HuH-7 (cell line): ENCODE measurements around the gene NOP14.
"Not testable (repeated sequence)": the region's sequence is repeated elsewhere in the genome, so short reads cannot be mapped to it uniquely, and the experiment has no call there.

ENCODE experiments used
- DNase-seq: peaks from one replicate; pipeline ENCODE4 v3.0.0; 2011; ENCODE audit warnings: low spot score

Gene NOP14

DNA sequence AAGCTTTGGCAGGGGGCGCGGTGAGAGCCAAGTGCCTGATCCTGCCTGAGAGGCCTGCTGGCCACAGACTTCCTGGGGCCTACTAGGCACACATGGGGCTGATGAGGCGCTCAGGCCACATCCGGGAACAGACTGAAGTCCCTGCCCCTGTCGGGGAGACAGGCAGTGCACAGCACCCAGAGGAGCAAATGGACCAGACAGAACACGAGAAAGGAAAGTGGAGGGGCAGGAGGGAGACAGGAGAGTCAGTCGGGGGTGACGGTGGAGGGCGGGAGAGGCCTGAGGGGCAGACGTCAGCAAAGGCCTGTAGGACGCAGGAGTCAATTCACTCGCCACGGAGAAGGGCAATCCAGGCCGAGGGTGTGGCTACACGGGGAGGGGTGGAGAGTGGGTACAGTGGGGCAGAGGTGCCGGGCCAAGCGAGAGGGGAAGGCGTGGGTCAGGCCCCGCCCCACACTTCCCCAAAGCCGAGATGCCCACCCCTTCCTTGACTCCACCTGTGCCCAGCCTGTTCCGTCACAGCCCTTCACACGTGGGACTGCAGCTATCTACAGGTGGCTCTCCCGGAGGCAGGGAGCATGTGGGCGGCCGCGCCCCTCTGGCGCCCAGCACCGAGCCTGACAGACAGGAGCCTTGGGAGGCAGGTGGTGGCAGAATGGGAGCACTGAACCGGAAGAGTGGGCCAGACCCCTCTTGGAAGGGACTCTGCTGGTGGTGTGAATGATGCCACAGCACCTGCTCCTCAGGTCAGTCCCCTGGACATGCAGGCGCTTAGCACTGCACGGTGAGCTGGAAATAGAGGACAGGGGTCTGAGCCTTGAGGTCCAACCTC lies 20.5 kb downstream of the NOP14 start:
- DNase-seq, result no peak

DNA sequence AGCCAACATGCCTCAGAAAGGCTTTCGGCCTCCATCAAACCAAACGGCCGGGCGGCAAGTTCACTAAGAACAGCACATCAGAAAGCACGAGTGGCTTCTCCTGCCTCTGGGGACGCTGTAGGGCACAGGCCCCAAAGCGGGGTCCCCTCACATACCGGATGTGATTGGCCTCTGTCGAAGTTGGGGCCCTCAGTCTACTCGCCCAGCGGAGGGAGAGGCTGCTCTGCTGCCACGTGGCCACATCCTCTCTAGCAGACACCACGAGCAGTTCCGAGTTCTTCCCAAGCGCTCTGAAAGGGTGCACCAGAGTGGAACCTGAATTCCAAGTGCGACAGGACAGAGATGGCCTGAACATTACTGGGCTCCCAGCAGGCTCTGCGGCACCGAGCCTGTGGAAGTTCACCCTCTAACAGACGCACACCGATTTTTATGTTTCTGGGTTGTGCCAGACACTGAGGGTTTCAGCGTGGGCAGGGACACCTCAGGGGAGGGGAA lies 21.1 kb downstream of the NOP14 start:
- no peak for DNase-seq

DNA sequence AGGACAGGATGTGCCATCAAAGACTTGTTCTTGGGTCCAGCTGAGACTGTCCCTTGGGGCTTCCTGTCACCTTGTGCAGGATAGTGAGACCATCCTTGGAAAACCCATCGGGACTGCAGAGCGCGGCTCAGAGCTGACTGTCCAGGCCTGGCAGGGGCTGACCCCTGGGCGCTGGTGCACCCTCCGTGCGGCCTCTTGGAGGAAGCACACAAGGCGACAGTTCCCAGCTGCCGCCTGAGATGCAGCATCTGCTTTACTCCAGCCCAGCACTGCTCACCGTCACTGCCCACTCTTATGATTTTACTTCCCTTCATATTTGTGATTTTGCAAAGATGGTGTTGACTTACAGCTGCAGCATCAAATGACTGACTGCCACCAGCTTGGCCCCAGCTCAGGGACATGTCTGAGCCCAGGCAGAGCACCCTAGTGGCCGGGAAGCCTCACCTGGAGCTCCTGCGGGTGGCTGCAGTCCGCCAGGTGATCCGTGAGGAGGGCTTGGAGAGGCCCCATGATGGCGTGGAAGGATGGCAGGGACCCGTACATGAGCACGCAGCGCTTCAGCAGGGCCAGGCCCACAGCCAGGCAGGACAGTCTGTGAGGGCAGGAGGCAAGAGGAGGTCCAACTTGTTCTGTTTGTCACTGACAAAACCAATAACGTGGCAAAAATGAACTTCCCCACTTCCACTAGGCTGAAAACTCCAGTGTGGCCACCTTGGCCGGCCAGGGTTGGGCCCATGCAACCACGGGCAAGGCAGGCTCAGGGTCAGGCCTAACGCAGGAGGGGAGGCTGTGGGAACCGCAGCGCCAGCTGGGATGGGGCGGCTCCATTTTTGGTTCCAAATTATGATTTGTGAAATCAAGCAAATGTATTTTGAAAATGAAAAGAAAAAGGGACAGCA lies 21.8 kb downstream of the NOP14 start:
- DNase-seq, result no peak

DNA sequence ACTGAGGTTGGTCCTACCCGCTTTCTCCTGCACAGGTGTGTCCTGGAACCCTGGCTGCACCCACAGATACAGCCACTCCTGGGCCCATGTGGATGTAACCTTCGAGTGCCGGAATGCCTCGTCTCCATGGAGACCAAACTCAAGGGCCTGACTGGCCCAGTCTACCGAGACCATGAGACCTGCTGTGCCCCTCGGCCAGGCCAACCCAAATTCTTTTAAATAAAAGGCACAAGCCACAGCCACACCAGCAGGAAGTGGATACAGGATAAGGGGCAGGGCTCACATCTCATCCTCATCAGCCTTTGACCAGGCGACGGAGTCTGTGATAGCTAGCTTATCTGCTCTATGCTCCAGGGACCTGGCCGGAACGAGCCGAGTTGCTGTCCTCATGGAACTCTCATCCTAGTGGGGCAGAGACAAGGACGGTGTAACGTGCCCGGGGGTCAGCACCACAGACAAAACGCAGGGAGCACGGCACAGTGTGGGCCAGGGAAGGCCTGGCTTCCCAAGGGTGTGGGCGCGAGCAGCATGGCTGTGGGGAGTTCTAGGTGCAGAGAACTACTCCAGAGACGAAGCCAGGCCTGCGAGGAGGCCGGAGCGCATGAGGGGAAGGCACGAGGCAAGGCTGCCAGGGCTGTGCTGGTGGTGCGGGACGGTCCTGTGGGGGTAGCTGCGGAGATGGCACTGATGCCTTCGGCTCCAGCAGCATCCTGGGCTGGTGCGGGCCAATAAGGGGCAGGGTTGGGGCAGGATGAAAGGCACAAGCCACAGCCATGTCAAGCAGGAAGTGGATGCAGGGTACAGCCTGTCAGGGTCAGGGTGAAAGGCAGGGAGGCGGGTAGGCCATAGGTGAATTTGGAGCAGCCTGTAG lies 22.7 kb downstream of the NOP14 start:
- DNase-seq, result no peak

DNA sequence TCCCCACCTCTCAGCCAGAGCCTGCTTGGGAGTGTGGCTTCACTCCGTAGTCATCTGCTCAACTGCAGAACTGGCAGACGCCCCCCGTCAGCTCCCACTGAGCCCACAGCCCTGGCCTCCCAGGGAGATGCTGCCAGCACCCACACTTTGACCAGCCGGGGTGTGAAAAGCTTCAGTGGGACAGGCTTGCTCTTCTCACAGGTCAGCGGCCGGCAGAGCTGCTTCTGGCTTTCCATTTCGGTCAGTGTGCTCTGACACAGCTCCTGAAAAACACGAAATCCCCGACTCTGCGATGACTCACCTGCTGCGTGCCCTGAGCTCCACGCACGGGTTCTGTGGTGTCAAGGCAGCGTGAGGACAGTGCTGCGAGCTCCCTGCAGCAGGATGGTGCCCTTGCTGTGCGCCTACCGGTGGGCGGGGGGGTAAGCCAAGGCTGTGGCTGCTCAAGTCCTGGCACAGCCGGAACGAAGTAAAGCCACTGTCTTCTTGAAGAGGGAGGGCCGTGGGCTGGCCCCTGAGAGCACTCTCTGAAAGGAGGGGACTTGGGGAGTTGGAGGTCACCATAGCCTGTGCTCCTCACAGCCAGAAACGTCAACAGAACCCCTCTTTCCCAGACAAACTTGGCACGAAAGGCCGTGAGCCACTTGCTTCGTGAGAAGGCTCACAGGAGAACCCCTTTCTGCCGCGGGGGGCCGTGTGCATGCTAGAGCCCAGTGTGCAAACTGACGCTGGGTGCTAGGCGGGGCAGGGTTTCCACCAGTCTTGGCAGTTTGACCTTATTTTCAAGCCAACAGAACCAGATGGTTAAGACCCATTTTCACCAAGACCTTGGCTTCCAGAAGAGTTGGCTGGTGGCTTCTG lies 23.6 kb downstream of the NOP14 start:
- DNase-seq, result no peak

DNA sequence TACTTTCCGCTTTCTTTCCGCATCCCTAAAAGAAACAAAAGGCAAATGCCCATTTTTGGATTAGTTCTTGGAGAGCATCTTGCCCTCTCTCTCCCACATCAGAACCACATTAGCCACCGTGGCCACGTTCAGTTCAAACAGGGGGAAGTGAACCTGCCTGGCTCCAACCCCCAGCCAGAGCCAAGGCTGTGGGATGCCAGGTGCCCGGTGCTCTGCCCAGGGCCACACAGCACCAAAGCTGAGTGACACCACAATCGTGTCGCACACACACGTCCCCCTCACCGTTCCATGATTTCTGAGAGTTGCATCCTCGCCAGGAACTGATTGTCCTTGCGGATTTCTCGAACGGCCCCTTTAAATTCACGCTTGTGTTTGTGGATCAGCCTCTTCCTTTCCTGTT lies 24.3 kb downstream of the NOP14 start:
- DNase-seq, result no peak

DNA sequence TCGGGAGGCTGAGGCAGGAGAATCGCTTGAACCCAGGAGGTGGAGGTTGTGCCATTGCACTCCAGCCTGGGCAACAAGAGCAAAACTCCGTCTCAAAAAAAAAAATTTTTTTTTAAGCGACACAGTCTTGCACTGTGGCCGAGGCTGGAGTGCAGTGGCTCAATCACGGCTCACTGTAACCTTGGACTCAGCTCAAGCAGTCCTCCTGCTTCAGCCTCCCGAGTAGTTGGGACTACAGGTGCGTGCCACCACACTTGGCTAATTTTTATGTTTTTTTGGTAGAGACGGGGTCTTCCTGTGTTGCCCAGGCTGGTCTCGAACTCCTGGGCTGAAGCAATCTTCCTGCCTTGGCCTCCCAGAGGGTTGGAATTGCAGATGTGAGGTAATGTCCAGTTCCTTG lies 24.8 kb downstream of the NOP14 start:
- DNase-seq, result not testable (repeated sequence)

DNA sequence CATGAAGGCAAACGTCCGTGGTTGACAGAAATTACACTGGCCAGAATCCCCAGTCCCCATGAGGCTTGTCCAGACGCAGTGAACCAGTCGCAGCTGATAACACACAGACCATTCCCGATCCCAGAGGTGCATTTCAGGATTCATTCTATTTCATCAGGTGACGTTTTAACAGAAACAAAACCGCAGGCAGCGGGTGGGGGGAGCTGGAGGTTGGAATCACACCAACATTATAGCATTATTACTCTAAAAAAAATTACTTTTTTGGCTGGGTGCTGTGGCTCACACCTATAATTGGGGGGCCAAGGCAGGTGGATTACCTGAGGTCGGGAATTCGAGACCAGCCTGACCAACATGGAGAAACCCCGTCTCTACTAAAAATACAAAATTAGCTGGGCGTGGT lies 25.2 kb downstream of the NOP14 start:
- DNase-seq, result no peak

DNA sequence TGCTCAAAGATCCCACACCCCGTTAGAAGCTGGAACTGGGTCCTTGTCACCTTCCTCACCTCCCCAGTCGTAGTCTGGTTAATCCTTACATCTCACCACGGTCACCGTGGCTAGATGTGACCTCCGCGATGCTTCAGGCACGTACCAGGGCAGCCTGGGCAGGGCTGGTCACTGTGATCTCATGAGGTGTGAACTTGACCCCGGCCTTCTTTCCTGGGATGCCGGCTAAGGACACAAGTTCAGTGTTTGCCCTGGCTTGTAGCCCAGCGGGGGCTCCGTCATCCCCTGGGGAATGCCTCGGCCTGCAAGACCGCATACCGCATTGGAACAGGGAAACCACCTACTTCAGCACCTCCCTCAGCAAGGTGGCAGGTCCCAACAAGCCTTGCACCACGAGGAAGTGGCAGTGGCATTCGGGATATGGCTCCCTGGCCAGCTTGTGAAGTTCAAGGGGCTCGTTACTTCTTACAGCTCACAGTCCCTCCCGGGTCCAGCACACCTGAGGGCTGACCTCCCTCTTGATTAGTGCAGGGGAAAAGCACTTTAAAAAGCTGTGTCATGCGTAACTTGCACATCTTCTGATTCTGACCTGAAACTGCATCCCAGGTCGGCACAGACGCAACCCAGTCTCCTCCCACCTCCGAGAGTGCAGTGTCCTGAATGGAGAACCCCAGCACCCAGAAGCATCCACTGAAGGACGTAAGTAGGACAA lies 25.9 kb downstream of the NOP14 start:
- no peak for DNase-seq

DNA sequence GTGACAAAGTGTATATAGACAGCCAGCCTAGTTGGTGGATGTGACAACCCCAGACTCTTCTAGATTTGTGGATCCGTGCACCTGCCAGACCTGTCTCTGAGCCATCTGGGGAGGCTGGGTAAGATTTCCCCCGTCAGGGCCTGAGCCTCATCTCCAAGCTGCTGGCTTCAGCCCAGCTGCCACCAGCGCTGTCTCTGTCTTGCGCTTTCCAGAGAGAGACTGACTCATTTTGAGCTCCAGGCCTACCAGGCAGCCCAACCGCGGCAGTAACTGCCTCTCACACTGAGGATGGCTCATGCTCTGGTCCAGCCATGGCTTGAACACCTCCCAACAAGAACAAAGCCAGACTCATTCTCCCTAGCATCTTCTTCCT lies 26.4 kb downstream of the NOP14 start:
- DNase-seq, result no peak

DNA sequence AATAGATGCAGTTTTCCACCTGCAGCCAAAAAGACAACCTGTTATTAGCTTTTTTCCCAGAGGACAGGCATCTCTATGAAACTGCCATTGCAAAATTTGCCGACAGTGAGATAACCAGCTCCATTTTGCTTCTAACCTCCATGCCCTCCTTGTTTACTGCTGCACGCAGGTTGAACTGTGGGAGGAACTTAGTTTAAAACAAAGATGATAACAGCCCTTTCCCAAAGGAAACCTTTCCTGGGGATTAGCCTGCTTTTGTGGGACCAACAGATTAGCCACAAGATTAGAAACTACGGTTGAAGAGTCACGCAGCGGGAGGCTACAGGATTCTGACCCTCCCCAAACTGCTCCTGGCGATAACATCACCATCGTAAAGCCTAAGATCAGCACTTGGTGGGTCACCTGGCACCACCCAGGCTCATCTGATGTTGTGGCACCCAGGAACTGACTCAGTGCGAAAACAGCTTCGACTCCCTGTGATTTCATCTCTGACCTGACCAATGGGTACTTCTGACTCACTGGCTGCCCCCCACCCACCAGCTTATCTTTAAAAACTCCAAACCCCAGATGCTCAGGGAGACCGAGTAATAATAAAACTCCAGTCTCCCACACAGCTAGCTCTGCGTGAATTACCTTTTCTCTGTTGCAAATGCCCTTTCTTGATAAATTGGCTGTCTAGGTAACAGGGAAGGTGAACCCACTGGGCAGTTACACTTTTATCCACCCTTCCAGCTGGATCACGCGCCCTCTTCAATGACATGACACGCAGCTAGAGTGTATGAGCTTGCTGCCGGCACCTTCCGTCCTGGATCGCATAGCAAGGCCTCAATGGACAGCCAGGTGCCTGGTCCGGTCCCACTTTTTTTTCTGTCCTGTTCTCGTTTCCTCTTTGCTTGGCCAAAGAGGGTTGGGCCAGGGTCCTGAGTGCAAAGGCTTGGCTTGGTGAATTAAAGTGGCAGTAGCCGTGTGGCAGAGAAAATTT lies 27.2 kb downstream of the NOP14 start:
- no peak for DNase-seq

DNA sequence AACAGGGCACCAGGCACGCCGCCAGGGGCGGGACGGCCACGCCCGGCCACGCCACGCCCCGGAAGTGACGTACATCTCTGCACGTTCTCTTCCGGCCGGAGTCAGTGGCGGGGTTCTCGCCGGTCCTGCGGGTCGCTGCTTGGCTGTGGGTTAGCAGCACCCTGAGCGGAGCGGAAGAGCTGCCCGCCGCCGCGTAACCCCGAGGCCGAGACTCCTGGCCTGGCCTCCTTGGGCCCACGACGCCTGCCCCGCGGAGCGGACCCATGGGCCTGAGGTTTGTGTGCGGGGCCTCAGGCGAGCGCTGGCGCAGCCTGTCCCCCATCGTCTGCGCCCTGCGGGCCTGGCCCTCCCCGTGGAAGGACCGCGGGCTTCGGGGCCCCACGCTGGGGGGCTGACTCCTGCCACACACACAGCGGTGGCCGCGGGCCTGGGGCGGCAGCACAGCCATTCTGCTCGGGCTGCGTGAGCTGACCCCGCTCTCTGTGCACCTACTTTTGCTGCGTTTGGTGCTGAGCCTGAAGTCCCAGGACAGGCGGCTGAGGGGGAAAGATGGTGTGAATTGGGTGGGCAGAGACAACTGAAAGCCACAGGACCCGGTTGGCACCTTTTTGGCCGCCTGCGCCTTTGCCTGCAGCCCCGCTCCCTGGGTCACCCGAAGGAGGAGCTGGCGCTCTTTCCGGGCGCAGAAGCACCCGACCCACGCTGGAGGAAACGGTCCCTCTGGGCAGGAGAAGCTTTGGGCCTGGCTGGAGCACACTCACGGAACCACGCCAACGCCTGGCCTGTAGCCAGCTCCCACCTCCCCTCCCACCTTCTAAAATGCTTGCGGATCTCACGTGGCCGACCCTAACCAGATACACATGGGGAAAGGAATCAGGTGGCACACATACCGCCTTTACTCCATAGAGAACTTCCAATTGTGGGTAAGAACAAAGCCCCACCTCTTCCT lies 28.1 kb downstream of the NOP14 start:
- DNase-seq, result peak; percentile 95

DNA sequence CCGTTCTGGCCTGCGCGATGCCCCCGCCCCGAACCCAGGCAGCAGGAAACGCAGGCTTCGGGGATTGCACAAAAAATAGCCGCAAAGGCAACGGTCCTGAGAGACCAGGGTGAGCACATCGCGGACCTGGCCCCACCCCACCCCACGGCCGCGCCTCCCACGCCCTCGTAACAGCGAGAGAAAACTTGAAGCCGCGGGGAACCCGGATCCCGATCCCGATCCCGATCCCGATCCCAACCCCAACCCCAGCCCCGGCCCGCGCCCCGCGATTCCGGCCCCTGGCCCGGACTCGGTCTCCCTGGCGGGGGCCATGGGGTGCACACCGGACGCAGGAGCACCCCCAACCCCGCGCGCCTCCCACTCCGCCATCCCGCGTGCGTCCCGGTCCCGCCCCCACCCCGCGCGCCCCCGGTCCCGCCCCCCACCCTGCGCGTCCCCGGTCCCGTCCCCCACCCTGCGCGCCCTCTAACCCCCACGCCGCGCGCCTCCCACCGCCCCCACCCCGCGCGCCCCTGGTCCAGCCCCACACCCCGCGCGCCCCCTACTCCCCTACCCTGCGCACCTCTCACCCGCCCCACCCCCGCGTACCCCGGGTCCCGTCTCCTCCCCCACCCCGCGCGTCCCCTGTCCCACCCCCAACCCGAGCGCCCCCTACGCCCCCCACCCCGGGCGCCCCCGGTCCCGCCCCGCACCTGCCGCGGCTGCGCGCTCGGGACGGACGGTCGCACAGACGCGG lies 29.0 kb downstream of the NOP14 start:
- DNase-seq, result peak; percentile 49

DNA sequence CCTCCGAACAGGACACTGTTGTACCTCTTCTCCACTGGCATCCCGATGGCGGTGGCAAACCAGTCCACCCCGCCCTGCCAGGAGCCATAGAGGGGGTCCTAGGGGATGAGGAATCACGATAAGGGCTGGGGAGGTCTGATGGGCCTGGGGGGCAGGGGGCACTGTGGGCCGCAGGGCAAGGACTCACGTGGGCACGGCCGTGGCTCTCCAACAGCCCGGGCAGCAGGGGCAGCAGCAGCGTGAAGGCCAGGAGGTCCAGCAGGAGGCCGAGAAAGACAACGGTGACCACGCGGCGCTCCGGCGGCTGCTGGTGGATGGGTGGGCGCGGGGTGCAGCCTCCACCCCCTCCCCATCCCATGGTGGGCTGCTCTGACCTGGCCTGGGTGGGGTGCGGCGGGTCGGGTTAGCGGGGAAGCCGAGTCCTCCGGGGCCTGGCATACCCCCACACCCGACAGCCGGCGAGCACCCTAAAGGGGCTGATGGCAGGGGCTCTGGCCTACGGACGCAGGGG lies 29.6 kb downstream of the NOP14 start:
- DNase-seq, result no peak

DNA sequence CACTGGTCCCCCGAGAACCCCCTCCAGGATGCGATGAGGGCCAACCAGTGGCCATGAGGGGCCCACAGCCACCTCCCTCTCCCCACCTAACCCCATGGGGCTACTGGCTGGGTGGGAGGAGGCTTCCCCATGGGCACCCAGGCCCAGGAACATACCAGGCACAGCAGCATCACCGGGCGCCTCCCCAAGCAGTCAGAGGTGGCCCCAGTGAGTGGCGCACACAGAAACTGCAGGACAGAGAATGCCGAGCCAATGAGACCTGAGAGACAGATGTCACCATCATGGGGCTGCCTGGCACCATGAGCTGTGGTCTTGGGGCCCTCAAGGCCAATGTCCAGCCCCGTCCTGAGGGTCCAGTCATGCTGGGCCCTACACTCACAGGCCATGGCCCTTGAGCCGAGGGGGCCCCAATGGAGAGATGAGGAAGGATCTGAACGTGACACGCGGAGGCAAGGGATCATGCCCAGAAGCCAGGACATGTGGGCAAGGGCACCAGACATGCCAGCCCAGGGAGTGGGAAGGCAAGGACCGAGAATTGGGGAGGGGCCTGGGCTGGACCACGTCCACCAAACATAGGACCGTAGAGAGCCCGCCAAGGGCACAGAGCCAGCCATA lies 30.1 kb downstream of the NOP14 start:
- DNase-seq, result no peak

DNA sequence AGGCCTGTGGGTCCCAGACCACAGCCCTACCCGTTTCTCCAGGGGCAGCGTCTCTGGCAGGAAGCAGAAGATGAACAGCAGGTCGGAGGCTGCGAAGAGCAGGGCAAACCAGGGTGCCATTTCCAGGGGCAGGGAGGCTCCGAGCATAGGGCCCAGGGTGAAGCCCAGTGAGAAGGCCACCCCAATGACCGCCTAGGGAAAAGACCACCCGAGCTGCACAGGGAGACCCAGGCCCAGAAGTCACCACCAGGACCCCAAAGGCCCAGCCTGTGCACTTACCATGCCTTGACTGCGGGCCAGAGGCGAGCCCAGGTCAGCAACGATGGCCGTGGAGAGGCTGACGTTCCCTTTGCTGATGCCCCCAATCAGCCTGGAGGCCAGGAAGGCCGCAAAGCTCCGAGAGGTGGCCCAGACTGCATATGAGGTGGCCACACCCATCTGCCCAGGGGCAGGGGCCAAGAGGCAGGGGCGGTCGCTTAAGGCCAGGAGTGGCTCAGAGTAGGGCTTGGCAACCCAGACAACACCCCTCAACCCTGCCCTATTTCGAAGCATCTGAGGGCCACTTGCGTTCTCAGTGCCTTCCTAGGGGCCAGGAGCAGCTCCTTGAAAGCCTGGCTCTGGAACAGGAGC lies 30.8 kb downstream of the NOP14 start:
- DNase-seq, result no peak
